IMR-90 (cell line): ENCODE measurements around the gene PARD3. TPM values are rescaled to one million over a fixed set of nuclear protein-coding genes. Genes with fewer than 3 reads are reported as not detected.

Experiments used
- ATAC-seq: fragments of 200-7000 bp; cut with Tn5 transposase; 2 replicates; pipeline ENCODE4 v1.9.1; 2020; ENCODE audit warnings: low read depth, mild to moderate bottlenecking, moderate library complexity
- BruUV-seq: library from RNA; stranded (reverse); fragments of 400-500 nt; replicated peaks from 2 replicates; lab custom pipeline; 2021; lab: Mats Ljungman, UMichigan
- CTCF ChIA-PET: fragments of 300-600 bp; formaldehyde crosslinking; extraction: SDS; loops from one replicate; lab custom pipeline; 2021; ENCODE audit warnings: antibody characterized with exemption; lab: Yijun Ruan, JAX
- POLR2A ChIA-PET: fragments of 300-600 bp; sonication (Branson Sonifier 250); formaldehyde crosslinking; loops from one replicate; lab custom pipeline; 2022; ENCODE audit warnings: antibody characterized with exemption; ENCODE audit not compliant: unreplicated experiment; lab: Charles Lee
- DNase-seq: peaks from one replicate; pipeline ENCODE4 v3.0.0; 2013
- H2AFZ ChIP-seq: replicated peaks from 2 replicates; pipeline ENCODE3; 2013; ENCODE audit warnings: low read length, mild to moderate bottlenecking; ENCODE audit not compliant: poor library complexity
- H2AK5ac ChIP-seq: 2 replicates; pipeline ENCODE4 v1.6.1; 2013; ENCODE audit warnings: low read depth, low read length, inconsistent platforms
- H2AK9ac ChIP-seq: replicated peaks from 2 replicates; pipeline ENCODE3; 2013; ENCODE audit warnings: mild to moderate bottlenecking, low read depth, low read length, moderate library complexity; ENCODE audit not compliant: poor library complexity
- H2BK120ac ChIP-seq: 2 replicates; pipeline ENCODE4 v1.6.1; 2013; ENCODE audit warnings: low read depth, low read length, inconsistent platforms
- H2BK15ac ChIP-seq: 3 replicates; pipeline ENCODE4 v1.6.1; 2013; ENCODE audit warnings: low read depth, low read length, inconsistent platforms
- H2BK20ac ChIP-seq: 2 replicates; pipeline ENCODE4 v1.6.1; 2013; ENCODE audit warnings: low read depth, mild to moderate bottlenecking, inconsistent platforms, low read length, moderate library complexity
- H2BK5ac ChIP-seq: 2 replicates; pipeline ENCODE4 v1.6.1; 2013; ENCODE audit warnings: mild to moderate bottlenecking, low read depth, low read length, inconsistent platforms; ENCODE audit not compliant: poor library complexity, severe bottlenecking
- H3K14ac ChIP-seq: replicated peaks from 2 replicates; pipeline ENCODE4 v1.6.1; 2013; ENCODE audit warnings: low read depth, low read length, inconsistent platforms
- H3K18ac ChIP-seq: 2 replicates; pipeline ENCODE4 v1.6.1; 2013; ENCODE audit warnings: low read depth, low read length, control low read depth
- H3K23ac ChIP-seq: 2 replicates; pipeline ENCODE4 v1.6.1; 2013; ENCODE audit warnings: low read depth, low read length, inconsistent platforms
- H3K27ac ChIP-seq: 2 replicates; pipeline ENCODE4 v1.5.1; 2013; ENCODE audit warnings: mild to moderate bottlenecking, control low read depth, low read length; ENCODE audit not compliant: insufficient read depth
- H3K27me3 ChIP-seq: 2 replicates; pipeline ENCODE4 v1.6.1; 2013; ENCODE audit warnings: low read length; ENCODE audit not compliant: control insufficient read depth, insufficient read depth
- H3K36me3 ChIP-seq: 2 replicates; pipeline ENCODE4 v1.6.1; 2013; ENCODE audit warnings: low read length, mixed read lengths; ENCODE audit not compliant: control insufficient read depth, insufficient read depth
- H3K4ac ChIP-seq: 2 replicates; pipeline ENCODE4 v1.6.1; 2013; ENCODE audit warnings: low read depth, low read length, inconsistent platforms
- H3K4me1 ChIP-seq: 2 replicates; pipeline ENCODE4 v1.6.1; 2013; ENCODE audit warnings: low read length, mixed read lengths; ENCODE audit not compliant: control insufficient read depth, insufficient read depth
- H3K4me2 ChIP-seq: 2 replicates; pipeline ENCODE4 v1.6.1; 2013; ENCODE audit warnings: low read depth, mild to moderate bottlenecking, control low read depth, low read length, moderate library complexity
- H3K4me3 ChIP-seq: 2 replicates; pipeline ENCODE4 v1.5.1; 2013; ENCODE audit warnings: low read depth, mild to moderate bottlenecking, control low read depth, low read length, moderate library complexity; ENCODE audit not compliant: insufficient read depth
- H3K56ac ChIP-seq: 2 replicates; pipeline ENCODE4 v1.6.1; 2013; ENCODE audit warnings: low read length, inconsistent platforms; ENCODE audit not compliant: insufficient read depth; ENCODE audit errors: extremely low read depth
- H3K79me1 ChIP-seq, 2 experiments: 2 replicates each; pipeline ENCODE4 v1.6.1; 2013; ENCODE audit warnings: low read length in 2 of 2, inconsistent platforms in 1 of 2, low read depth in 1 of 2
- H3K9ac ChIP-seq: 2 replicates; pipeline ENCODE4 v1.6.1; 2013; ENCODE audit warnings: low read depth, low read length, control low read depth
- H3K9me1 ChIP-seq: 2 replicates; pipeline ENCODE4 v1.6.1; 2013; ENCODE audit warnings: low read length, inconsistent platforms; ENCODE audit not compliant: insufficient read depth
- H3K9me3 ChIP-seq: 2 replicates; pipeline ENCODE4 v1.6.1; 2013; ENCODE audit warnings: low read length; ENCODE audit not compliant: control insufficient read depth, insufficient read depth
- H4K20me1 ChIP-seq: 2 replicates; pipeline ENCODE4 v1.6.1; 2013; ENCODE audit warnings: low read length, inconsistent platforms; ENCODE audit not compliant: insufficient read depth
- H4K5ac ChIP-seq: 2 replicates; pipeline ENCODE4 v1.6.1; 2013; ENCODE audit warnings: mild to moderate bottlenecking, low read depth, low read length, control low read depth
- H4K8ac ChIP-seq, 2 experiments: 2 replicates each; pipeline ENCODE4 v1.6.1; 2013; ENCODE audit warnings: low read depth in 2 of 2, low read length in 2 of 2, control low read depth in 1 of 2, inconsistent platforms in 1 of 2
- H4K91ac ChIP-seq: 2 replicates; pipeline ENCODE4 v1.6.1; 2013; ENCODE audit warnings: low read depth, low read length, inconsistent platforms; ENCODE audit not compliant: insufficient read depth
- BHLHE40 ChIP-seq: fragments of 150-350 bp; IDR thresholded peaks from 2 replicates; pipeline ENCODE4 v1.6.1; 2016; ENCODE audit warnings: mild to moderate bottlenecking, low read depth, low read length
- CEBPB ChIP-seq: IDR thresholded peaks from 2 replicates; pipeline ENCODE4 v1.6.1; 2012; ENCODE audit warnings: low read depth, low read length, improper control_type of control experiment
- CHD1 ChIP-seq: IDR thresholded peaks from 2 replicates; pipeline ENCODE4 v1.6.1; 2012; ENCODE audit warnings: low read depth, low read length, improper control_type of control experiment
- FOS ChIP-seq: fragments of 150-350 bp; IDR thresholded peaks from 2 replicates; pipeline ENCODE4 v1.6.1; 2016; ENCODE audit warnings: low read depth, low read length
- MAFK ChIP-seq: IDR thresholded peaks from 2 replicates; pipeline ENCODE4 v1.6.1; 2012; ENCODE audit warnings: low read depth, low read length, improper control_type of control experiment
- MAZ ChIP-seq: IDR thresholded peaks from 2 replicates; pipeline ENCODE4 v1.6.1; 2012; ENCODE audit warnings: low read depth, mild to moderate bottlenecking, low read length, improper control_type of control experiment, moderate library complexity, borderline replicate concordance
- MXI1 ChIP-seq: IDR thresholded peaks from 2 replicates; pipeline ENCODE4 v1.6.1; 2012; ENCODE audit warnings: low read depth, mild to moderate bottlenecking, low read length, moderate library complexity, borderline replicate concordance
- NFE2L2 ChIP-seq: fragments of 150-350 bp; IDR thresholded peaks from 2 replicates; pipeline ENCODE4 v1.6.1; 2016; ENCODE audit warnings: low read depth, mild to moderate bottlenecking, low read length
- POLR2A ChIP-seq: IDR thresholded peaks from 2 replicates; pipeline ENCODE4 v1.6.1; 2012; ENCODE audit warnings: mild to moderate bottlenecking, low read depth, low read length
- RAD21 ChIP-seq: IDR thresholded peaks from 2 replicates; pipeline ENCODE4 v1.6.1; 2012; ENCODE audit warnings: low read length, improper control_type of control experiment
- RCOR1 ChIP-seq: IDR thresholded peaks from 2 replicates; pipeline ENCODE4 v1.6.1; 2012; ENCODE audit warnings: mild to moderate bottlenecking, low read length, improper control_type of control experiment; ENCODE audit not compliant: insufficient replicate concordance
- RFX5 ChIP-seq: IDR thresholded peaks from 2 replicates; pipeline ENCODE4 v1.8.0; 2012; ENCODE audit warnings: low read depth, mild to moderate bottlenecking, low read length, moderate library complexity
- SMC3 ChIP-seq: fragments of 150-350 bp; IDR thresholded peaks from 2 replicates; pipeline ENCODE4 v1.6.1; 2016; ENCODE audit warnings: low read depth, mild to moderate bottlenecking, antibody characterized with exemption, low read length, moderate library complexity
- WGBS, 2 experiments: methylation state at CpG; one replicate each; pipeline versions ENCODE4 v1.1.5 to v1.1.7; 2013; ENCODE audit warnings: missing lambda C conversion rate in 2 of 2; ENCODE audit not compliant: insufficient read length in 1 of 2; ENCODE audit errors: extremely low coverage in 2 of 2; 5-methylcytosine and 5-hydroxymethylcytosine counted together
- dilution Hi-C: fragments of 300-500 bp; cut with HindIII; formaldehyde crosslinking; loops from one replicate; pipeline ENCODE4 v1.14.3; 2018; ENCODE audit warnings: low sequenced_read_pairs; ENCODE audit not compliant: unreplicated experiment
- in situ Hi-C: fragments of 300-500 bp; cut with MboI; formaldehyde crosslinking; loops from 3 replicates; pipeline ENCODE4 v1.14.3; 2019; ENCODE audit warnings: low sequenced_read_pairs, inconsistent platforms, mixed read lengths
- intact Hi-C: fragments of 100-400 bp; cut with micrococcal nuclease; formaldehyde crosslinking; loops from 2 replicates; pipeline ENCODE4 v1.10.0; 2022
- polyA plus RNA-seq, 3 experiments: library from polyadenylated mRNA; depleted of rRNA; stranded (reverse); fragments of >200 nt; gene quantifications; 2 replicates each; pipeline ENCODE4 v1.2.3, GENCODE V29; 2012; ENCODE audit warnings: low replicate concordance in 1 of 3
- total RNA-seq: library from RNA; depleted of rRNA; stranded (reverse); fragments of >200 nt; gene quantifications from 2 replicates; pipeline ENCODE4 v1.2.3, GENCODE V29; 2012
- TF ChIP-seq, protein P1 (sequence below): conservative IDR thresholded peaks from 2 replicates; pipeline ENCODE4 v1.5.1; 2012; ENCODE audit warnings: mild to moderate bottlenecking, low read depth, low read length, improper control_type of control experiment
- TF ChIP-seq, protein P2 (sequence below): fragments of 150-350 bp; IDR thresholded peaks from 2 replicates; pipeline ENCODE4 v1.6.1; 2017; ENCODE audit warnings: mild to moderate bottlenecking, antibody characterized with exemption, low read length, low read depth
- TF ChIP-seq, protein P3 (sequence below): fragments of 150-350 bp; IDR thresholded peaks from 2 replicates; pipeline ENCODE4 v1.6.1; 2016; ENCODE audit warnings: low read depth, mild to moderate bottlenecking, low read length, moderate library complexity, borderline replicate concordance

The PARD3 gene
- total and polyA plus RNA-seq, 2 of the 4 experiments (the other 2 are of a cell fraction): 14.6 to 37.5 TPM

DNA sequence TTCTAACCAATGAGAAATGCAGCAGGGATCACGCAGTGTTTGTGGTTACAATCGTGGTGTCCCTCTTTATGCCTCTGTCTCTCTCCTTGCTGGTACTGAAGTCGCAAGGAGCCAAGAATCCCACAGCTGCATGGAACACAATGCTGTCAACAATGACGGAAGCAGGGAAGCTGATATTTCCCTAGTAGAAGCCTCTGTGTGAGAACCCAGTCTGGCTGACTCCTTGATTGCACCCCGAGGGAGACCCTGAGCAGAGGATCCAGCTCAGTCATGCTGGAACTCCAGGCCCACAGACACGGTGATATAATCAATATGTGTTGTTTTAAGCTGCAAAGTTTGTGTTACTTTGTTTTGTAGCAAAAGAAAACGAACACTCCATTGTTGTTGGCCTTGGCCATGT lies 677.9 kb downstream of the PARD3 start:
- Histone ChIP-seq H2BK20ac (no peak overlapping the region), H3K27me3 (no peaks in the 10 kb centered on the region), H3K9me1 (peaks cover 3% of the 10 kb centered on the region; the same call in 1 of the 2 replicates), H3K4me3 (no peak overlapping the region), H4K20me1 (no peaks in the 10 kb centered on the region), H2AK5ac (no peak overlapping the region), H3K9me3 (no peaks in the 10 kb centered on the region), H4K91ac (no peak overlapping the region), H3K23ac (no peak overlapping the region), H2AK9ac (no peak overlapping the region), H4K8ac (no peak overlapping the region), H3K4me1 (no peaks in the 10 kb centered on the region), H3K56ac (no peak overlapping the region), H2AFZ (no peak overlapping the region), H3K4ac (no peak overlapping the region), H3K36me3 (no peaks in the 10 kb centered on the region), H3K18ac (no peak overlapping the region), H2BK5ac (no peak overlapping the region), H4K5ac (no peak overlapping the region), H3K27ac (no peak overlapping the region), H2BK120ac (no peak overlapping the region), H2BK15ac (no peak overlapping the region), H3K4me2 (no peak overlapping the region), H3K14ac (no peak overlapping the region), H3K79me1 (no peaks in the 10 kb centered on the region), H3K9ac (no peak overlapping the region)
- no TSS peak for BruUV-seq
- ChIA-PET POLR2A (no interaction called here), CTCF (no interaction called here)
- TF ChIP-seq MXI1: no peak
- TF ChIP-seq POLR2A: no peak
- TF ChIP-seq RFX5: no peak
- TF ChIP-seq, protein P1, sequence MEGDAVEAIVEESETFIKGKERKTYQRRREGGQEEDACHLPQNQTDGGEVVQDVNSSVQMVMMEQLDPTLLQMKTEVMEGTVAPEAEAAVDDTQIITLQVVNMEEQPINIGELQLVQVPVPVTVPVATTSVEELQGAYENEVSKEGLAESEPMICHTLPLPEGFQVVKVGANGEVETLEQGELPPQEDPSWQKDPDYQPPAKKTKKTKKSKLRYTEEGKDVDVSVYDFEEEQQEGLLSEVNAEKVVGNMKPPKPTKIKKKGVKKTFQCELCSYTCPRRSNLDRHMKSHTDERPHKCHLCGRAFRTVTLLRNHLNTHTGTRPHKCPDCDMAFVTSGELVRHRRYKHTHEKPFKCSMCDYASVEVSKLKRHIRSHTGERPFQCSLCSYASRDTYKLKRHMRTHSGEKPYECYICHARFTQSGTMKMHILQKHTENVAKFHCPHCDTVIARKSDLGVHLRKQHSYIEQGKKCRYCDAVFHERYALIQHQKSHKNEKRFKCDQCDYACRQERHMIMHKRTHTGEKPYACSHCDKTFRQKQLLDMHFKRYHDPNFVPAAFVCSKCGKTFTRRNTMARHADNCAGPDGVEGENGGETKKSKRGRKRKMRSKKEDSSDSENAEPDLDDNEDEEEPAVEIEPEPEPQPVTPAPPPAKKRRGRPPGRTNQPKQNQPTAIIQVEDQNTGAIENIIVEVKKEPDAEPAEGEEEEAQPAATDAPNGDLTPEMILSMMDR: no peak
- no peak for TF ChIP-seq CHD1
- no peak for TF ChIP-seq MAFK
- no peak for TF ChIP-seq MAZ
- TF ChIP-seq SMC3: no peak
- TF ChIP-seq, protein P2, sequence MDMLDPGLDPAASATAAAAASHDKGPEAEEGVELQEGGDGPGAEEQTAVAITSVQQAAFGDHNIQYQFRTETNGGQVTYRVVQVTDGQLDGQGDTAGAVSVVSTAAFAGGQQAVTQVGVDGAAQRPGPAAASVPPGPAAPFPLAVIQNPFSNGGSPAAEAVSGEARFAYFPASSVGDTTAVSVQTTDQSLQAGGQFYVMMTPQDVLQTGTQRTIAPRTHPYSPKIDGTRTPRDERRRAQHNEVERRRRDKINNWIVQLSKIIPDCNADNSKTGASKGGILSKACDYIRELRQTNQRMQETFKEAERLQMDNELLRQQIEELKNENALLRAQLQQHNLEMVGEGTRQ: no peak
- no peak for TF ChIP-seq RCOR1
- TF ChIP-seq NFE2L2: no peak
- TF ChIP-seq, protein P3, sequence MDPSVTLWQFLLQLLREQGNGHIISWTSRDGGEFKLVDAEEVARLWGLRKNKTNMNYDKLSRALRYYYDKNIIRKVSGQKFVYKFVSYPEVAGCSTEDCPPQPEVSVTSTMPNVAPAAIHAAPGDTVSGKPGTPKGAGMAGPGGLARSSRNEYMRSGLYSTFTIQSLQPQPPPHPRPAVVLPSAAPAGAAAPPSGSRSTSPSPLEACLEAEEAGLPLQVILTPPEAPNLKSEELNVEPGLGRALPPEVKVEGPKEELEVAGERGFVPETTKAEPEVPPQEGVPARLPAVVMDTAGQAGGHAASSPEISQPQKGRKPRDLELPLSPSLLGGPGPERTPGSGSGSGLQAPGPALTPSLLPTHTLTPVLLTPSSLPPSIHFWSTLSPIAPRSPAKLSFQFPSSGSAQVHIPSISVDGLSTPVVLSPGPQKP: no peak
- no peak for TF ChIP-seq FOS
- TF ChIP-seq RAD21: no peak
- TF ChIP-seq CEBPB: no peak
- TF ChIP-seq BHLHE40: no peak
- 100% methylated on average over 2 of the region's 7 CpGs; no CpG with 5 or more reads in 1 of the 2 experiments for WGBS, 2 experiments
- dilution Hi-C loops: no loop called here
- in situ Hi-C loops: no loop called here
- ATAC-seq: no peak
- no peak for DNase-seq
- intact Hi-C loops: no loop called here
